Heart left ventricle (tissue), 16 donors: ENCODE results near the gene TACR2. TPM values are rescaled to one million over a fixed set of nuclear protein-coding genes. Genes with fewer than 3 reads are reported as not detected.

ENCODE experiments used
- ATAC-seq, 4 donors: fragments of 200-7000 bp; cut with Tn5 transposase; one replicate each; pipeline ENCODE4 v1.9.1; 2020 to 2022; ENCODE audit warnings: moderate library complexity in 4 of 4, mild to moderate bottlenecking in 3 of 4, moderate number of reproducible peaks in 1 of 4
- DNase-seq, 5 donors: peaks; one replicate each; pipeline ENCODE4 v3.0.0-alpha.2; 2020
- H3K27ac ChIP-seq, 12 donors: fragments of 200-600 bp; sonication (generic) in 4 of 12; one replicate each; pipeline versions ENCODE4 v1.5.0 to v1.8.0; 2016 to 2022; ENCODE audit warnings: mild to moderate bottlenecking in 2 of 12
- H3K27me3 ChIP-seq, 9 donors: fragments of 200-600 bp; sonication (generic) in 2 of 9; one replicate each; pipeline versions ENCODE4 v1.5.1 to v1.8.0; 2016 to 2022; ENCODE audit warnings: mild to moderate bottlenecking in 3 of 9
- H3K36me3 ChIP-seq, 9 donors: fragments of 200-600 bp; sonication (generic) in 2 of 9; one replicate each; pipeline versions ENCODE4 v1.5.0 to v1.8.0; 2018 to 2022; ENCODE audit warnings: mild to moderate bottlenecking in 2 of 9
- H3K4me1 ChIP-seq, 12 donors: fragments of 200-600 bp; sonication (generic) in 4 of 12; one replicate each; pipeline versions ENCODE4 v1.5.0 to v1.8.0; 2016 to 2022; ENCODE audit warnings: mild to moderate bottlenecking in 3 of 12
- H3K4me3 ChIP-seq, 12 donors: fragments of 200-600 bp; sonication (generic) in 4 of 12; one replicate each; pipeline versions ENCODE4 v1.5.0 to v1.8.0; 2017 to 2022; ENCODE audit warnings: mild to moderate bottlenecking in 9 of 12, moderate library complexity in 4 of 12
- H3K9me3 ChIP-seq, 12 donors: fragments of 200-600 bp; sonication (generic) in 4 of 12; one replicate each; pipeline versions ENCODE4 v1.5.0 to v1.8.0; 2016 to 2022; ENCODE audit warnings: mild to moderate bottlenecking in 1 of 12
- CTCF ChIP-seq, 12 donors: fragments of 200-600 bp; sonication (generic) in 4 of 12; IDR thresholded peaks; one replicate each; pipeline versions ENCODE4 v1.5.0 to v1.8.0; 2018 to 2022; ENCODE audit warnings: antibody characterized with exemption in 12 of 12, mild to moderate bottlenecking in 5 of 12
- POLR2A ChIP-seq, 2 donors: fragments of 450-650 bp; IDR thresholded peaks; one replicate each; pipeline ENCODE4 v1.6.1; 2017; ENCODE audit warnings: antibody characterized with exemption in 2 of 2, mild to moderate bottlenecking in 2 of 2, moderate library complexity in 2 of 2
- WGBS, 4 donors: extraction: QIAGEN DNeasy Blood & Tissue Kit in 2 of 4; methylation state at CpG; one replicate each; pipeline versions ENCODE4 v1.1.5 to v1.1.7; 2013 to 2018; 5-methylcytosine and 5-hydroxymethylcytosine counted together
- intact Hi-C, 10 donors: fragments of 100-400 bp; cut with DNase I; formaldehyde crosslinking; loops; one replicate each; pipeline versions ENCODE4 v1.11.1 to v1.14.2; 2022
- long read RNA-seq, 3 donors: library from polyadenylated mRNA; unstranded; transcript quantifications; one replicate each; pipeline ENCODE4 v2.0.0, GENCODE V29; 2020 to 2021
- polyA plus RNA-seq, 2 donors: library from polyadenylated mRNA; stranded (reverse); fragments of 200-250 nt; gene quantifications; one replicate each; pipeline ENCODE4 v1.2.3, GENCODE V29; 2013
- total RNA-seq, 9 donors: library from RNA; depleted of rRNA in 2 of 9; stranded (reverse); fragments of >200 nt in 2 of 9; fragmentation: NEBNext Ultra II Directional in 3 of 9; extraction: Animal tissue kit (Norgen Biotek cat#: 25700) in 3 of 9; gene quantifications; one replicate each; pipeline versions ENCODE4 v1.1.0 to v1.2.4, GENCODE V29; 2016 to 2023
- donor health status: ischemic (EF 13 %, LVEDD 7.1; RV severe dilation, severe dysfunction).
- donor health status: healthy with polysubstance abuse.
- donor health status: DM: no; HTN: yes; CAD: no.
- donor health status: DM: no; HTN: no; CAD: no.
- donor health status: ischemic (EF 25% LVEDD 6.9; RV normal size, moderate dysfunction).
- donor health status: ischemic (EF 25% LVEDD 5.7; RV mildly dilated, moderate dysfunction).
- donor health status: healthy.
- donor health status: DM: yes; HTN: yes; CAD: no.
- donor health status: ischemic (EF 35%, LVEDD 5.7; RV mildly dilated, moderate dysfunction).
- donor health status: nonischemic (EF 11% LVEDD 7.7; RV severe dilation, severe dysfunction).
- donor health status: DM: yes; HTN: yes; CAD: no.
- donor health status: PGD.
- donor health status: ischemic (EF 29% LVEDD 5.4; RV normal size, mild dysfunction).
- donor health status: nonischemic (EF 23%, LVEDD 6.1; RV moderate dilation, normal function).

The TACR2 gene
- under 1 TPM in 4 of 9 donors, not detected in 5; 0.22 to 0.39 (median 0.29) TPM for total RNA-seq
- under 1 TPM; 0.11 to 0.15 TPM for polyA plus RNA-seq
- long read RNA-seq, donor 1, partial matches to known transcripts: 0 of 4 reads
- long read RNA-seq, donor 1, other reads (novel, unspliced or antisense): 4 of 4 reads
- long read RNA-seq, donor 2, partial matches to known transcripts: 0 of 7 reads
- long read RNA-seq, donor 2, other reads (novel, unspliced or antisense): 7 of 7 reads
- long read RNA-seq, donor 3, partial matches to known transcripts: 0 of 4 reads
- long read RNA-seq, donor 3, other reads (novel, unspliced or antisense): 3 of 4 reads

GRCh38 chr10:69416695-69417094, at the start of gene TACR2:
TACR2 (minus strand) TSS chr10:69416918; CDS start chr10:69416323, 595 bp downstream.
- ATAC-seq: peak in 2 of 4 donors; percentile 14 to 16
- H3K4me1 ChIP-seq: peaks cover 0 to 7% (median 0%) of the 10 kb centered on the region in 12 donors

GRCh38 chr10:69466158-69466490, 49.4 kb upstream of the TACR2 start:
- no peak for ATAC-seq
- Histone ChIP-seq H3K27ac (peak overlapping the region in 9 of 12 donors; percentile 54 to 92 (median 71)), H3K4me1 (peaks cover 5 to 88% (median 63%) of the 10 kb centered on the region in 12 donors), H3K36me3 (no peaks in the 10 kb centered on the region), H3K4me3 (no peak overlapping the region), H3K9me3 (no peaks in the 10 kb centered on the region), H3K27me3 (no peaks in the 10 kb centered on the region)
- WGBS, 4 donors: 30 to 72% (median 51%) methylated on average over 5 of the region's 5 CpGs
- no peak for TF ChIP-seq CTCF (IDR thresholded peaks at IDR 0.05)
- TF ChIP-seq POLR2A (IDR thresholded peaks at IDR 0.05): no peak
- intact Hi-C loops: no loop called here
- DNase-seq: no peak

More at GRCh38 chr10:69416695-69417094, at the start of gene TACR2:
- H3K27ac ChIP-seq: peak within 1 kb of the TSS in 1 of 12 donors; percentile 93
- H3K4me3 ChIP-seq: no peak within 1 kb of the TSS
- H3K27me3 ChIP-seq: no peaks in the 10 kb centered on the region
- TF ChIP-seq POLR2A (IDR thresholded peaks at IDR 0.05) (no peak), CTCF (IDR thresholded peaks at IDR 0.05) (no peak)
- WGBS, 4 donors: 38 to 74% (median 57%) methylated on average over 8 to 10 of the region's 10 CpGs
- H3K9me3 ChIP-seq: no peaks in the 10 kb centered on the region
- intact Hi-C loops: no loop called here
- no peaks in the 10 kb centered on the region for H3K36me3 ChIP-seq
- peak in 1 of 5 donors; percentile 19 for DNase-seq

GRCh38 chr10:69465457-69466157, 48.9 kb upstream of the TACR2 start:
- no peaks in the 10 kb centered on the region for H3K27me3 ChIP-seq
- peaks cover 5 to 92% (median 68%) of the 10 kb centered on the region in 12 donors for H3K4me1 ChIP-seq
- intact Hi-C loops: no loop called here

More at GRCh38 chr10:69465457-69466157, 48.9 kb upstream of the TACR2 start:
- H3K9me3 ChIP-seq: no peaks in the 10 kb centered on the region
- WGBS, 4 donors: 81 to 91% (median 83%) methylated on average over 9 of the region's 9 CpGs
- no peak for ATAC-seq
- H3K36me3 ChIP-seq: no peaks in the 10 kb centered on the region
- no peak for TF ChIP-seq POLR2A (IDR thresholded peaks at IDR 0.05)
- no peak for TF ChIP-seq CTCF (IDR thresholded peaks at IDR 0.05)
- peak overlapping the region; percentile 54 to 92 (median 68) for H3K27ac ChIP-seq
- no peak overlapping the region for H3K4me3 ChIP-seq
- DNase-seq: no peak
